Smooth muscle cell of the coronary artery (primary cell): ENCODE data around the gene RETREG1. TPM values are rescaled to one million over a fixed set of nuclear protein-coding genes. Genes with fewer than 3 reads are reported as not detected.

Experiments
- total RNA-seq: library from RNA; depleted of rRNA; stranded (reverse); fragments of >200 nt; gene quantifications from 2 replicates; pipeline ENCODE4 v1.2.3, GENCODE V29; 2014; ENCODE audit warnings: low replicate concordance

Gene RETREG1
- total RNA-seq: 0.45 and 7.4 TPM in 2 replicates

GRCh38 chr5:16616536-16617273, at the start of gene RETREG1:
RETREG1 (minus strand) TSS chr5:16616997; CDS start chr5:16616971, 26 bp downstream.

GRCh38 chr5:16465544-16466432, 151.0 kb downstream of the RETREG1 start, which contains the start of gene ZNF622:
ZNF622 (minus strand) TSS chr5:16465800; CDS start chr5:16465665, 135 bp downstream.

Other genes starting within 250 kb of the RETREG1 start
- gene ZNF622, start 151.2 kb downstream of the RETREG1 start, total RNA-seq: 56.6 and 69.3 TPM in 2 replicates